HG02938 (cell line): ENCODE measurements around the gene FAM47E.

Experiments
- ATAC-seq: cut with Tn5 transposase; IDR thresholded peaks from one replicate; pipeline ENCODE4 v1.9.1; 2021; ENCODE audit warnings: mild to moderate bottlenecking, moderate library complexity; ENCODE audit not compliant: unreplicated experiment

Gene FAM47E

GRCh38 chr4:76298227-76298626 is 46.7 kb downstream of the FAM47E start:
- no peak for ATAC-seq

DNA sequence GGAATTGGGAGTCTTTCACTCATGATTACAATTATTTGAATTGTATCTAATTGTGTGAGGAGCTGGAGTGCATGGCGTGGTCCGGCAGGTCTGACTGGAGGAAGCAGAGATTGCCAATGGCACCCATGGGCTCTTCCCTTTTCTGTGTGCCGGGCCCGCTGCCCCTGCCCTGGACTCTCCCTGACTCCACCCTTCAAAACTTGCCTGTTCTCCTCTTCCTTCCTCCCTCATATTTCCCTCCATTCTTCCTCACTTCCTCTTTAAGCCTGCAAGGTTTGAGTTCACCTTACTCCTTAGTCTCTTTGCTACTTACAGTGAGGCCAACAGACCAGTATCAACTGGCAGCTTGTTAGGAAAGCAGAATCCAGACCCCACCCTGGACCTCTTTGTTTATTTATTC is 48.5 kb downstream of the FAM47E start:
- ATAC-seq, result no peak

DNA sequence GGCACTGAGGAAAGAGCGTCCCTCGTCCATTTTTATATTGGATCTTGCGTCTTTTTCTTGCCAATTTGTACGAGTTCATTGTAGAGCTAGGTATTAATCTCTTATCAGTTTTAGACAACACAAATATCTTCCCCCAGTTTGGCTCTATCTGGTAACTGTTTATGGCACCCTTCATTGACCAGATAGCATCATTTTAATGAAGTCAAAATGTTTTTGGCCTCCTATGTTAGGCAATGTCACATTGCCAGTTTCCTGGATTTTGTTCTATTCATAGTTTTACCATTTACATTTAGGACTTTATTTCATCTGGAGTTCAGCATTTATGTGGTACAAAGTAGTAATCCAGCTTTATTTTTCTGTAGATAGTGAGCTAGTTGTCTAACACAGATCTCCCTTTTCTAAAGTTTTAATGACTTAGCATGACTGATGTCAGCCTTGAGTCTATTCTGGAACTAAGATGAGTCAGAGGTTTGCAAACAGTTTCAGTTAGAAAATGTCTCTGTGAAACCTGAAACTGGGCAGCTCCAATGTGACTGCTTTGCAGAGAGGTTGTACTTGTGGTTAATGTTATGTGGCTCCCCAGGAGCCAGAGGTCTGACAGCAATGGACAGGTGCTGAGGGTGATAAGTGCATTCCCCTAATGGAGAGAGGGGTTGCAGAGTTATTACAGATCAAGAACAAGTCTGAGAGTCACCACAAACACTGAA is 49.7 kb downstream of the FAM47E start:
- peak; percentile 98 for ATAC-seq

DNA sequence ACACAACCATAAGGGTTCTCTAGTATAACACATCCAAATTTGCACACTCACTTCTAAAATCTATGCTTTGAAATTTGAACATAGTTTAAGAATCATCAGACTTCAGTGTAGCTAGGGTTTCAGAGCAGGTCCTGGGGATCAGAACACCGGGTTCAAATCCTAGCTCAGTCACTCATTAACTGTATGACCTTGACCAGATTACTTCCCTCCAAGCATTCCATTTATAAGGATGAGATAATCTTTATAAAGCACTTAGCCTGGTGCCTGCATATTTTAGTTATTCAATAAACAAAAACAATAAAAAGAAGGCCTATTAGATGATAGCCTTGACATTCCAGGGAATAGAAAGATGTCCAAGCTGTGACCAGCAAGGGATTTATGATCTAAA is 50.2 kb downstream of the FAM47E start:
- ATAC-seq, result no peak

GRCh38 chr4:76302826-76303438 is 51.4 kb downstream of the FAM47E start:
- ATAC-seq, result no peak

- no peak for ATAC-seq
These were observed 53.6 kb downstream of the FAM47E start for GRCh38 chr4:76305033-76305687.

GRCh38 chr4:76305971-76306881 is 54.7 kb downstream of the FAM47E start, which contains the start of gene STBD1:
Gene STBD1 (plus strand): TSS chr4:76306733. CDS start chr4:76306770, 37 bp downstream.
- ATAC-seq, result no peak

- ATAC-seq, result no peak
These were observed 55.5 kb downstream of the FAM47E start for GRCh38 chr4:76306882-76307659.

- ATAC-seq, result no peak
These were observed 56.1 kb downstream of the FAM47E start for GRCh38 chr4:76307660-76308014.

- ATAC-seq, result no peak
These were observed 57.0 kb downstream of the FAM47E start for GRCh38 chr4:76308548-76308947.

DNA sequence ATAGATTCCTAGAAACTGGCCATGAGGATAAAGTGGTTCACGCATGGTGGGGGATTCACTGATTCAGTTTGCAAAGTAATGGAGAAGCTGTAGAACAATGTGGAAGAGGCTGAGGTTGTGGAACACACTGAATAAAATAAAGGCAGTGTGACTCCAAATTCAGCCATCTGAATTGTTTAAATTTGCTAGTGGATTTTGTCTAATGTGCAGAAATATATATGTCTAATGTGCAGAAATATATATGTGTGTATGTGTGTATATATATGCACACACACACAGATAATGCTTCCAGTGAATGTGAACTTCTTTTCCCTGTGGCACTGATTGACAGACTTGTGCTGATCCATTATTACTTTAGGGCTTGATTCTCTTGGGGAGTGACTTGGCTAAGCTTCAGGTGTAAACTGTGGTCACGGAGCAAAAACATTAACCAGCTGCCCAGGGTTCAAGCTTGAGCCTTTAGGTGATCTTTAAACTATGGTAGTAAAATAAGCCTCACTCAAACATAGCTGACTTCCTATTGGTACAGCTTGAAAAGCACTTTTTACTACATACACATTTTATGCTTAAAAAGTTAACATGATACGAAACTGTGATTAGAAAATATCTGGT is 58.5 kb downstream of the FAM47E start:
- ATAC-seq, result no peak

- no peak for ATAC-seq
These were observed 59.2 kb downstream of the FAM47E start for GRCh38 chr4:76310683-76311082.

GRCh38 chr4:76311896-76312331 is 60.4 kb downstream of the FAM47E start:
- no peak for ATAC-seq

DNA sequence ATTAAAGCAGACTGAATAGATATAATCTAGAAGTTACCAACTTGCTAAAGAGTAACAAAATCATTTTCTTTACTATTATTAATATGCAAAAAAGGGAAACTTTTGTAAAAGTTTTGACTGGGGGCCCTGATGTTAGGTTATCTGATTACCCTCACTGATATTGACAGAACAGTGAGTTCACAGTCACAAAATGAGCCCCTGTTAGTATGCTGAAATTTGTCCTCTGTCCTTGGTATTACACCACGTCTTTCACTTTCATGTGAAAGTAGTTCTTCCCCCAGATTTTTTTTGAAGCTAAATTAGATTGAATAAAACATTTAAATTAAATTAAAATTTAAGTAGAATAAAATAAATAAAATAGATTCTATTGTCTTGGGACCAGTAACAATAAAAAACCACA is 60.9 kb downstream of the FAM47E start:
- ATAC-seq, result no peak

- no peak for ATAC-seq
These were observed 62.0 kb downstream of the FAM47E start for GRCh38 chr4:76313547-76313946.

DNA sequence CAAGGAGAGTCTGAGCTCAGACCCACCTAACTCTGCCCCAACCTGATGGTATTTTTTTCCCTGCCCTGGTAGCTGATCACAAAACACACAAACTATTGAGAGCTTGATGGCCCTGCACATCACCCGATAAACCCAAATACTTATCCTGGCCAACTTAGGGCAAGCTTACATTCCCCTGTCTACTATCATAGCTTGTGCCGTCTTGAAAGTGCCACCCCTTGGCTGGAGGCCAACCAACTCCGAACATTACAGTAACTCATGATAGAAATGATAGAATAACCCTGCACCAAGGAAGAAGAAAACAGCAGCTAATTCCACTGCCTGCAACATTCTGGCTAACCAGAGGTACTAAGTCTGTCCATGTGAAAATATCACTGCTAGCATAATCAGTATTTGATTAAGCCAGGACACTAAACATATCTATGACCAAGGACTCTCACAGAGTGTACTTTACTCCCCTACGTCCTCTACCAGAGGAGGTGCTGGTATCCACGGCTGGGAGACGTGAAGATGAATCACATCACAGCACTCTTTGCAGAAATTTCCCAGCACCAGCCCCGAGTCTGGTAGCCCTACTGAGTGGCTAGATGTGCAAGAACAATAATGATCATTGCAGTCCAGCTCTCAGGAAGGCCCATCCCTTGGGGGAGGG is 63.9 kb downstream of the FAM47E start:
- no peak for ATAC-seq

- no peak for ATAC-seq
These were observed 64.6 kb downstream of the FAM47E start for GRCh38 chr4:76316131-76316530.

DNA sequence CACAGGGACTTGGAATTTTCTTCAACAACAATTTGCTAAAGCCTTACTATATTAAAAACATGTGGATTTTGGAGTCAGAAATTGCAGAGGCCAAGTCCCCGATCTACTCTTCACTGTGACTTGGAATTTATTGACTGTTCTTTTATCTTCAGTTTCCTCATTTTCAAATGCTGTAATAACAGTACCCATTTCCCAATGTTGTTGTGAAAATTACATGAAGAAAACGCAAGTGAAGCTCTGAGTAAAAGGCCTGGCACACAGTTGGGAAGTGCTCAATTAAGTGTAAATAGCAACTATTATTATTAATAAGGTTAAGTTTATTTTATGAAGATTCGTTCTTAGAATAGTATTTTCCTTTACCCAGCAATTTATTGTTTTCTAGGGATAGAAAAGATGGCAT is 70.7 kb downstream of the FAM47E start:
- no peak for ATAC-seq

- no peak for ATAC-seq
These were observed 73.6 kb downstream of the FAM47E start for GRCh38 chr4:76325072-76325471.
